GM18519 (cell line): ENCODE measurements around the gene VPS37B.

Experiments
- ATAC-seq: cut with Tn5 transposase; IDR thresholded peaks from one replicate; pipeline ENCODE4 v1.9.1; 2021; ENCODE audit warnings: mild to moderate bottlenecking, moderate library complexity; ENCODE audit not compliant: unreplicated experiment, low FRiP score

VPS37B gene

GRCh38 chr12:122867691-122868461 is 28.0 kb downstream of the VPS37B start:
- ATAC-seq: no peak

DNA sequence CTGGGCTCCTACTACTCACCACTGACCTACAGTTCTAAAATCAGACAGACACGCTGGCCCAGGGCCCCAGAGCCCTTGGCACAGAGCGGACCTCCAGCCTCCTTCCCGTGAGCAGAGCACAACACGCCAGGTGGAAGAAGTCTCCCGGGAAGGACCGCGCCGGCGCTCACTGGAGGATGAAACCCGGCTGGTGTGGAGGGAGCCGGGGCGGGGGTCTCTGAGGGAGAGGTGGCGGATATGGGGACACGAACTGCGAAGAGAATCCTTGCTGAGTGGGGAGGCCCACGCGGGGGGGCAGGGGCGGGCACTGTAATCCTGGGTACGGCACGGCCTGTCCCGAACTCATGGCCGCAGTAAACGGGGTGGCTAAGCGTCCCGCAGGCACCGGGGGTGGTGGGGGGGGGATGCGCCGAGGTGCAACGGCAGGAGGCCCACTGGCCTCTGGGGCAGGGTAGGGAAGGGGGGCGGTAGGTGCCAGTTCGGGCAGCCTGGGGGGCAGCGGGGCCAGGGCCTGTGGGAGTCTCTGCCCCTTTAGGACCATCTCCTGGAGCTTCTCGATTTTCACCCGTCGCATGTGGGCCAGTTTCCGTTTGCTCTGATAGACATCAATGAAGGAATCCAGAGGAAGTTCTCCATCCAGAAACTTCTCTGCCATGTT is 28.8 kb downstream of the VPS37B start:
- ATAC-seq: no peak

- no peak for ATAC-seq
Observed at GRCh38 chr12:122866379-122866778, 29.5 kb downstream of the VPS37B start.

GRCh38 chr12:122865268-122866231 is 30.4 kb downstream of the VPS37B start:
- ATAC-seq: no peak

- ATAC-seq: no peak
Observed at GRCh38 chr12:122864894-122865253, 31.1 kb downstream of the VPS37B start.

DNA sequence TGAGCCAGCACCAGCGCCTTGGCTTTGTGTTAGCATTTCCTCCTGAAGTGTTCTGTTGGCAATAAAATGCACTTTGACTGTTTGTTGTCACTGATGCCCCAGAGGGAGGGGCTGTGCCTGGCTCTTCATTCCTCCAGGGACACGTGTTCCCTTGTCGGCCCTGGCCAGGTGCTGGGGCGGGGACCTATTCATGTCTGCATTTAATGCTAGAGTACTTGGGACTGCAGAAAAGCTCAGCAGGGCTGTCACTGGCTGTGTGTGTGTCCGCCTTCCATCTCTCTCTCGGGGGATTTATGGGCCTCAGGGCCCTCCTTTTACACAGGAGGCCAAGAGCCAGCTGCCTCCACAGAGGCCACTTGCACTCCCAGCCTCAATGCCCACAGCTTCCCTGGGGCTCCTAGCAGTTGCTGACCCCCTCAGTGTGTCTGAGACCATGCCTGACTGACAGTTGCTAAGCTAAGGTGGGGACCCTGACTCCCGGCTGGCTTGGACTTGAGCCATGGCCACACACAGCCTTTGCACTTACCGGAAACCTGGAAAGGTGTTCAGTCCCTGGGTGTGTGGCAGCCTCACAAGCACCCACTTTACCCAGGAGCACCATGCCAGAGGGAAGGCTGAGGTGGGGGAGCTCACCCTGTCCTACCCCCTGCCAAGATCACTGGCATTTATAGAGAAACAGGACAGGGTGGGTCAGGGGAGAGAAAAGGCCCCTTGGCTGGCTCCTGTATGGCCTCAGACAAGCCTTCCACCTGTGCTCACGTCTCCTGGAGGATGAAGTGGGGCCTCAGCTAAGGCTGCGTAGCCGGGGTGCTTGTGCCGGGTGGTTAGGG is 32.8 kb downstream of the VPS37B start:
- no peak for ATAC-seq

DNA sequence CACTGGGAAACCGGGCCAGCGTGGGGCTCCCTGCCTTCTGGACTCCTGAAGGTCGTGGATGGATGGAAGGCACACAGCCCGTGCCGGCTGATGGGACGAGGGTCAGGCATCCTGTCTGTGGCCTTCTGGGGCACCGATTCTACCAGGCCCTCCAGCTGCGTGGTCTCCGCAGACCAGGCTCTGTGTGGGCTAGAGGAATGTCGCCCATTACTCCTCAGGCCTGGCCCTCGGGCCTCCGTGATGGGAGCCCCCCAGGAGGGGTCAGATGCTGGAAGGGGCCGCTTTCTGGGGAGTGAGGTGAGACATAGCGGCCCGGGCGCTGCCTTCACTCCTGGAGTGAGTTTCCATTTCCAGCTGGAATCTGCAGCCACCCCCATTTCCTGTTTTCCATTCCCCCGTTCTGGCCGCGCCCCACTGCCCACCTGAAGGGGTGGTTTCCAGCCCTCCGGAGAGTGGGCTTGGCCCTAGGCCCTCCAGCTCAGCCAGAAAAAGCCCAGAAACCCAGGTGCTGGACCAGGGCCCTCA is 33.8 kb downstream of the VPS37B start:
- no peak for ATAC-seq

GRCh38 chr12:122861587-122861970 is 34.3 kb downstream of the VPS37B start:
- no peak for ATAC-seq

DNA sequence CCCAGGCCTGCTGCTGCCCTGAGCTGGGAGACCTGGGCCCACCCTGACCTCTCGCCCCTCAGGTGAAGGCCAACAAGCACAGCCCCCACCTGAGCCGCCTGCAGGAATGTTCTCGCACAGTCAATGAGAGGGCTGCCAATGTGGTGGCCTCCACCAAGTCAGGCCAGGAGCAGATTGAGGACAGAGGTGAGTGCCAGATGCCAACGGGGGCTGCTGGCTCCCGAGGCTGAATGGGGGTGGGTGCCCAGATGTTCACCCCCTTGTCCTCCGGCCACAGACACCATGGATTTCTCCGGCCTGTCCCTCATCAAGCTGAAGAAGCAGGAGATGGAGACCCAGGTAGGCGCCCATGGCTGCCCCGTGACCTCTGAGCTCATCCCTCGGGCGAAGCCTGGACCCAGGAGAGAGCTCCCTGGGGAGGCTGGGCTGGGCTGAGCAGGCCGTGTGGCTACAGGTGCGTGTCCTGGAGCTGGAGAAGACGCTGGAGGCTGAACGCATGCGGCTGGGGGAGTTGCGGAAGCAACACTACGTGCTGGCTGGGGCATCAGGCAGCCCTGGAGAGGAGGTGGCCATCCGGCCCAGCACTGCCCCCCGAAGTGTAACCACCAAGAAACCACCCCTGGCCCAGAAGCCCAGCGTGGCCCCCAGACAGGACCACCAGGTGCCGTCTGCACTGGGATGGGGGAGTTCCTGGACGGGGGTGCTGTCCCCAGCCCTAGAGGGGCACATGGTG is 34.9 kb downstream of the VPS37B start:
- no peak for ATAC-seq

GRCh38 chr12:122860040-122860853 is 35.7 kb downstream of the VPS37B start:
- no peak for ATAC-seq

- no peak for ATAC-seq
Observed at GRCh38 chr12:122859303-122860039, 36.5 kb downstream of the VPS37B start.

DNA sequence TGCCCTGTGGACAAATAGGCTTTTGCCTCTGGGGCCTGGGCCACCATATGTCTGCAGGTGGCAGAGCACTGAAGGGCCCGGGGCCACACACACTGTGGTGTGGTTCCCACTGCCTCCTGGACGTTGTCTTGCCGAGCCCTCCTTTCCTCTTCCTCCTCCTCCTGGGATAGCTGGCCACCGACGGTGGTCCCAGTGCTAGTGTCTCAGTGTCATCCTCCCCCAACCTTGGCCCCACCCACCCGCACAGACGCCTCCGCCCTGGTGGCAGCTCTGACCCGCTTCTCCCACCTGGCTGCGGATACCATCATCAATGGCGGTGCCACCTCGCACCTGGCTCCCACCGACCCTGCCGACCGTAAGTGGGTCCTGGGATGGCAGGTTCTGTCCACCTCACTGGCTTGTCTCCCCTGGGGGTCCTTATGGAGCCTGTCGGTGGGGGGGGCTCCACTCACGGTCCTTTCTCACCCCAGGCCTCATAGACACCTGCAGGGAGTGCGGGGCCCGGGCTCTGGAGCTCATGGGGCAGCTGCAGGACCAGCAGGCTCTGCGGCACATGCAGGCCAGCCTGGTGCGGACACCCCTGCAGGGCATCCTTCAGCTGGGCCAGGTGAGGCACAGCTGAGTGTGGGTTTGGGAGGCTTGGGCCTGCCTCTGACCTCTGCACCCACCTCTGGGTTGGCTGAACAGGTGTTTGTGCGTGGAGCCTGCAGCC is 37.2 kb downstream of the VPS37B start:
- no peak for ATAC-seq

DNA sequence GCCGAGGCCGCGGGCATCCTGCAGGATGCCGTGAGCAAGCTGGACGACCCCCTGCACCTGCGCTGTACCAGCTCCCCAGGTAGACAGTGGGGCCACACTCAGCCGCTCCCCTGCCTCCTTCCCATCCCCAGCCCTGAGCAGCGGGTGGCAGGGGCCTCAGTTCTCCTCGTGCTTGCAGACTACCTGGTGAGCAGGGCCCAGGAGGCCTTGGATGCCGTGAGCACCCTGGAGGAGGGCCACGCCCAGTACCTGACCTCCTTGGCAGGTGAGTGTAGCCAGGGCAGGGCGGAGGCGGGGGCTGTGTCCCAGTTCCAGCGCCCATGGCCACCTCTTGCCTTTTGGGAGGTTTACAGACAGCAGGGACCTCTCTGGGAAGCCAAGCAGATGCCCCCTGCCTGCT is 37.8 kb downstream of the VPS37B start:
- ATAC-seq: no peak

DNA sequence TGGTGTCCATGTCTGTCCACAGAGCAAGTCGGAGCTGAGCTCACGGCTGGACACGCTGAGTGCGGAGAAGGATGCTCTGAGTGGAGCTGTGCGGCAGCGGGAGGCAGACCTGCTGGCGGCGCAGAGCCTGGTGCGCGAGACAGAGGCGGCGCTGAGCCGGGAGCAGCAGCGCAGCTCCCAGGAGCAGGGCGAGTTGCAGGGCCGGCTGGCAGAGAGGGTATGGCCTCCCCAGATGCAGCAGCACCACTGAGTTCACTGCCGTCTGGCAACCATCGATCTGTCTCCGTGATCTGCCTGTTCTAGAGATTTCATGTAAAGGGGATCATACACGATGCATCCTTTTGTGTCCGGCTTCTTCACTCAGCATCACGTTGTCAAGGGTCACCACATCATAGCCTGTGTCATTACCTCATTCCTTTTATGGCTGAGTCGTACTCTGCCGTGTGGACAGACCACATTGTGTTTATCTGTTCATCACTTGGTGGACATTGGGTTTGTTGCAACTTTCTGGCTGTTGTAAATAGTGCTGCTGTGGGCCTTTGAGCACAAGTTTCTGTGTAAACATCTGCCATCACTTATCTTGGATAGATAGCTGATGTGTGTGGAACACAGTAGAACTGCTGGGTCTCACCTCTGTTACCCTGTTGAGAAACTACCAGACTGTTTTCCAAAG is 38.8 kb downstream of the VPS37B start:
- no peak for ATAC-seq

DNA sequence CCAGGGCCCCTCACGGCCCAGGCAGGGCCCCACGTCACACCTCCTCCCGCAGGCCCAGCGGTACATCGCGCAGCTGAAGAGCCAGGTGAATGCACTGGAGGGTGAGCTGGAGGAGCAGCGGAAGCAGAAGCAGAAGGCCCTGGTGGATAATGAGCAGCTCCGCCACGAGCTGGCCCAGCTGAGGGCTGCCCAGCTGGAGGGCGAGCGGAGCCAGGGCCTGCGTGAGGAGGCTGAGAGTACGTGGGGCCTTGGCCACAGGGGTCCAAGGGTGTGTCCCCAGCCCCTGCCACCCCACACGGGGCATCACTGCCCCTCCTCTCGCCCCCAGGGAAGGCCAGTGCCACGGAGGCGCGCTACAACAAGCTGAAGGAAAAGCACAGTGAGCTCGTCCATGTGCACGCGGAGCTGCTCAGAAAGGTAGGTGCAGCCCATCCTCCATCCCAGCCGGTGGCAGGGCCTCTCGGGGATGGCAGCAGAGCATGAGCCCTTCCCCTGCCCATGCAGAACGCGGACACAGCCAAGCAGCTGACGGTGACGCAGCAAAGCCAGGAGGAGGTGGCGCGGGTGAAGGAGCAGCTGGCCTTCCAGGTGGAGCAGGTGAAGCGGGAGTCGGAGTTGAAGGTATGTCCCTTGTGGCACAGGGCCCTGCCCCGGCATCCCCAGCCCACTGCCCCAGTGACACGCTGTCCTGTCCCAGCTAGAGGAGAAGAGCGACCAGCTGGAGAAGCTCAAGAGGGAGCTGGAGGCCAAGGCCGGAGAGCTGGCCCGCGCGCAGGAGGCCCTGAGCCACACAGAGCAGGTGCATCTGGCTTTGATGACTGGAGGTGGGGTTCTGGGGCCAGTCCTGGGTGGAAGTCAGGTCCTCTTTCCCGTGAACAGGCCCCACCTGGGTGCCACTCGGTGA is 39.7 kb downstream of the VPS37B start:
- no peak for ATAC-seq
